Stimulated activated CD8-positive, alpha-beta memory T cell treated with anti-CD3 and anti-CD28 coated beads, Interleukin-15, amount 100 ng/mL, for 24 hours (primary cell): Measurements from ENCODE around the gene CDK12.
"Not testable (repeated sequence)": the region's sequence is repeated elsewhere in the genome, so short reads cannot be mapped to it uniquely, and the experiment has no call there.

ENCODE experiments used
- DNase-seq: peaks from one replicate; pipeline ENCODE4 v3.0.0-alpha.2; 2020; ENCODE audit warnings: low read depth

Gene CDK12

GRCh38 chr17:39461113-39461925 lies at the start of gene CDK12:
Gene CDK12 (plus strand): TSS chr17:39461486. CDS start chr17:39462072, 586 bp downstream.
- DNase-seq: peak; percentile 62

DNA sequence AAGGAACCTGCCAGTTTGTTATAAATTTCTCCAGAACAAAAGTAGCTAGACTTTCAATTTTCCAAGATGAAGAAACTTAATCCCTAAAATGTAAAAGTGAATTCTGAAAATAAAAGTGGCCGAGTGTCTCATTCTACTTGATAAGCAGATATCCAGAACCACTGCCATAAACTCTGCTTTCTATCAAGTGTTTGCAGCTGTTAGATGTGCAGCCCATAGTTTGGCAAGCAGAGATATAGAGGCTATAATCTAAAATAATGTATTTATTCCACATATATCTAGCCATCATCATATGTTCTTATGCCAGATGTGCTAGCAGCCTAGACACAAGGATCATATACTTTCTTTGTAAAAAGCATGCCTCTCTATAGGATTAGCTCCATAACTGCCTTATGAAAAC lies 45.1 kb upstream of the CDK12 start:
- DNase-seq: no peak

- DNase-seq: no peak
Observed at GRCh38 chr17:39429600-39429999, 31.7 kb upstream of the CDK12 start.

DNA sequence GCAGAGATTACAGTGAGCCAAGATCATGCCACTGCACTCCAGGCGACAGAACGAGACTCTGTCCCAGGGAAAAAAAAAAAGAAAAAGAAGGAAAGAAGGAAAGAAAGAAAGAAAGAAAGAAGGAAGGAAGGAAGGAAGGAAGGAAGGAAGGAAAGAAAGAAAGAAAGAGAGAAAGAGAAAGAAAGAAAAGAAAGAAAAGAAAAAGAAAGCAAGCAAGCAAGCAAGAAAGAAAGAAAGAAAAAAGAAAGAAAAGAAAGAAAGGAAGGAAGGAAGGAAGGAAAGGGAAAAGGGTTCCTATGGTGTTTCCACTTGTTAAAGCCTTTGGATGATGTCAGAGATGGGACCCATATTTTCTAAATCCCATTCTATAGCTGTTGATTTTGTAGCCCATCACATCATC lies 21.4 kb upstream of the CDK12 start:
- not testable (repeated sequence) for DNase-seq

DNA sequence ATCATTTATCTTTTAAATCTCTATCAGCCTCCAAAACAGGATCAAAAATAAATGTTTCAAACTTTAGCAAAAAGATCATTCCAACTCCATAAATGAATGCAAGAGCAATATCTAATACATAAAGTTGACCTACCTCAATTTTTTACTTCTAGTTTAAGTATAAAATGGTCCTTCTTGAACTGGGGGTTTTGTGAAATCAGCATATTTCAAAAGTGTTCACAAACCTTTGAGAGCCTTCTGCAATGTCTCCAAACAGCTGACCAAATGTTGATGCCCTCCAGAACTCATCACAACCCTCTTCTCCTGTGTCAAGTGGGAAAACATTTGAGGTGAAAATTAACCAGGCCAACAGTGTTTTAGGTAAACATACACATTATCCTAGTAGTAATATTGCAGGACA lies 18.0 kb upstream of the CDK12 start:
- DNase-seq: no peak

DNA sequence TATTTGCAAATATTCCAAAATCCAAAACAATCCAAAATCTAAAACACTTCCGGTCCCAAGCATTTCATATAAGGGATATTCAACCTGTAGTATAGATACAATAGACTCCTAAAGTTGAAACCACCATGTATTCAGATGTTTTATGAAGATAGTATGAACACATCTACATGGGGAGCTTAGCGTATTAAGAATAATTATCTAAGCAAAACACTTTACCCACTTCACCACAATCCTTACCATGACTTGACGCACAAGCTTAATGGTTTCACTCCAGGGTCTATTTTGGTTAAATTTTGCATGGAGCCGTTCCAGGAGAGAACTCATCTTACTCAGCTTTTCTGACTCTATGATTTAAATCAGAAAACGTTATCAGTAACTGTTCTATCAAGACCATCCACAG lies 13.7 kb upstream of the CDK12 start:
- DNase-seq: no peak

DNA sequence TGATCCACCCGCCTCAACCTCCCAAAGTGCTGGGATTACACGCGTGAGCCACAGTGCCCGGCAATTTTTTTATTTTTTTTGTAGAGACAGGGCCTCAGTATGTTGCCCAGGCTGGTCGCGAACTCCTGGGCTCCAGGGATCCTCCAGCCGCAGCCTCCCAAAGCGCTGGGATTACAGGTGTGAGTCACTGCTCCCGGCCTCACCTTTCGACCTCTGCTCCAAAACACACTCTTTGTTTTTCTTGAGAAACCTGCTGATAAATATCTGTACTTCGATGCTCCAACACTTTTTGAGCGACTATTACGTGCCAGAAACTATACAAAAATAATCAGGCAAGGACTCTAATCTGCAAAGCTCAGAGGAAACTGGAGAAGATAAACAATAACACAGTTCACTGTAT lies 11.2 kb upstream of the CDK12 start:
- no peak for DNase-seq

DNA sequence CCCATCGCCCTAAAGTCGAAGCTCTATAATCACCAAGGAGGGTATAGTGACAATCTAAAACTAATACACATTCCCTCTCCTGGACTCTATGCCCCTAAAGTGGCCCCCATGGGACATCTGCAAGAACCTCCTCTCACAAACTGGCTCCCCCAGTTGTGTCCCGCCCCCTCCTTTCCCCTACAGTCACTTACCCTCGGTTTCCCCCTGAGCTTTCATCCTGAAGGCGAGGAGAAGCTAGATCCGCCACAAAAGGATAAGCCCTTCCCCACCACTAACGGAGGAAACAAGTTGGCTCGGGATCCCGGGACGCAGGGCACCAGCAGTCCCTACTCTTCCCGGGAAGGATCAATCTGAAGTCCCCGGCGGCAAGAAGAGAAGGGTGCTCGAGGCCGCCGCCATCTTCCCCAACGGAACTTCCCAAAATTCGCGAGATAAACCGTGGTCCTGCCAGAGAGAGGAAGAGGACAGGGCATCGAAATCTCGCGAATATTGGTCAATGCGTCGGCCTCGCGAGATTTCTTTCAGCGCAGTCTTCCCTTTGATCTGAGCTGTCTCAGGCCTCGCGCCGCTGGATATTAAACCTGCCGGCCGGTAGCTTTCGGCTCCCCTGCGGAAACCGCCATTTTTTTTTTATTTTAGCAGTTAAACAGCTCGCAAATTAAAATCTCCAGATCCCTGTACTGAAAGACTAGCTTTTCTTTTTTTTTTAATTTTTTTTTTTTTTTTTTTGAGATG lies 10.3 kb upstream of the CDK12 start, which contains the start of gene MED1:
Gene MED1 (minus strand): TSS at position 417 of the 735 bp plus-strand sequence. CDS start 201 bp downstream, at position 216.
- DNase-seq: peak; percentile 58

DNA sequence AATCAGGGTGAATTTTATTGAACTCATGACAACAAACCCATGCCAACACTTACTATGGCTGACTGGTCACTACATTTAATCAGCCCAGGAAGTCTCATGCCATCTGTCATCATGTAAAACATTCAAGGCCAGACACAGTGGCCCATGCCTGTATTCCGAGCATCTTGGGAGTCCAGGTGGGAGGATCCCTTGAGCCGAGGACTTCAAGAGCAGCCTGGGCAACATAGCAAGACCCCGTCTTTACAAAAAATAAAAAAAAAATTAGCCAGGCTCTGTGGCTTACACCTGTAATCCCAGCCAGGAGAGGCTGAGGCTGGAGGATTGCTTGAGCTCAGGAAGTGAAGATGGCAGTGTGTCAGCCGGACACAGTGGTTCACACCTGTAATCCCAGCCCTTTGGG lies 5.4 kb upstream of the CDK12 start:
- no peak for DNase-seq

GRCh38 chr17:39461926-39462569 lies 762 bp downstream of the CDK12 start:
- DNase-seq: no peak

DNA sequence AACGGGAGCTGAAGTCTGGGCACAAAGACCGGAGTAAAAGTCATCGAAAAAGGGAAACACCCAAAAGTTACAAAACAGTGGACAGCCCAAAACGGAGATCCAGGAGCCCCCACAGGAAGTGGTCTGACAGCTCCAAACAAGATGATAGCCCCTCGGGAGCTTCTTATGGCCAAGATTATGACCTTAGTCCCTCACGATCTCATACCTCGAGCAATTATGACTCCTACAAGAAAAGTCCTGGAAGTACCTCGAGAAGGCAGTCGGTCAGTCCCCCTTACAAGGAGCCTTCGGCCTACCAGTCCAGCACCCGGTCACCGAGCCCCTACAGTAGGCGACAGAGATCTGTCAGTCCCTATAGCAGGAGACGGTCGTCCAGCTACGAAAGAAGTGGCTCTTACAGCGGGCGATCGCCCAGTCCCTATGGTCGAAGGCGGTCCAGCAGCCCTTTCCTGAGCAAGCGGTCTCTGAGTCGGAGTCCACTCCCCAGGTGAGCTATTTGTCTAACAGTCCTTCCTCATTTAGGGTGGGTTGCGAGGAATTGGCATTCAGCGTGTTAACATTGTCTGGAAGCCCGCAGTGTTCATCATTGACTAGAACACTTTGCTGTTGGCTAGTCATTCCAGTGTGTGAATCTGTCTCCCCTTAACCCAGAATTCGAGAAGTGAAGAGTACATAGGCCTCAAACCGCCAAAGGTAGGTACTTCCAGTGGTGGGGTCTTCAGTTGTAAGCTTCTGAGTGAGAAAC lies 1.5 kb downstream of the CDK12 start:
- no peak for DNase-seq

DNA sequence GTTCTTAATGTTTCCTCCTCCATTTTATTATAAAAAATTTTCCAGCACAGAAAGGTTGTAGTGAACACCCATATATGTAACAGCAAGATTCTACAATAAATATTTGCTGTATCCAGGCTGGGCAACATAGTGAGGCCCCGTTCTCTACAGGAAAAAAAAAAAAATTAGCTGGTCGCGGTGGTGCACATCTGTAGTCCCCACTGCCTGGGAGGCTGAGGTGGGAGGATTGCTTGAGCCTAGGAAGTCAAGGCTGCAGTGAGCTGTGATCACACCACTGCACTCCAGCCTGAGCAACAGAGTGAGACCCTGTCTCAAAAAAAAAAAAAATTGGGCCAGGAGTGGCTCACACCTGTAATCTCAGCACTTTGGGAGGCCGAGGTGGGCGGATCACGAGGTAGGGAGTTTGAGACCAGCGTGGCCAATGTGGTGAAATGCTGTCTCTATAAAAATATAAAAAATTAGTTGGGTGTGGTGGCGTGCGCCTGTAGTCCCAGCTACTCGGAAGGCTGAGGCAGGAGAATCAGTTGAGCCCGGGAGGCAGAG lies 3.4 kb downstream of the CDK12 start:
- DNase-seq: not testable (repeated sequence)

DNA sequence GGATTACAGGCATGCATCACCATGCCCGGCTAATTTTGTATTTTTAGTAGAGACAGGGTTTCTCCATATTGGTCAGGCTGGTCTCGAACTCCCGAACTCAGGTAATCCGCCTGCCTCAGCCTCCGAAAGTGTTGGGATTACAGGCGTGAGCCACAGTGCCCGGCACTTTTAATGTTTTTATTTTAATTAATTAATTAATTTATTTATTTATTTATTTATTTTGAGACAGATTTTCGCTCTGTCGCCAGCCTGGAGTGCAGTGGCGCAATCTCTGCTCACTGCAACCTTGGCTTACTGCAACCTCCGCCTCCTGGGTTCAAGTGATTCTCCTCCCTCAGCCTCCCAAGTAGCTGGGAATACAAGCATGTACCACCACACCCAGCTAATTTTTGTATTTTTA lies 7.3 kb downstream of the CDK12 start:
- not testable (repeated sequence) for DNase-seq

GRCh38 chr17:39473310-39473709 lies 12.0 kb downstream of the CDK12 start:
- no peak for DNase-seq

GRCh38 chr17:39479631-39480030 lies 18.3 kb downstream of the CDK12 start:
- DNase-seq: not testable (repeated sequence)

DNA sequence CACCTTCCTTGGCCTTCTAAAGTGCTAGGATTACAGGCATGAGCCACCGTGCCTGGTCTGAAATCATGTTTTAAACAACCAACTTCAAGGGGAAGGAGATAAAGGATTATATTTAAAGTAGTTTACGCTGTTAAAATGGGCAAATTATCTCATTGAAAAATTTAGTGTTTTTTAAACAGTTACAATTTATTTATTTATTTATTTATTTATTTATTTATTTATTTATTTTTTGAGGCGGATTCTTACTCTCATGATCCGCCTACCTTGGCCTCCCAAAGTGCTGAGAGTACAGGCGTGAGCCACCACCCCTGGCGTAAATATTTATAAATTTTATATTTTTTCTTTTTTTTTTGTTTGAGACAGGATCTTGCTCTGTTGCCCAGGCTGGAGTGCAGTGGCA lies 22.2 kb downstream of the CDK12 start:
- DNase-seq: no peak

GRCh38 chr17:39484178-39484577 lies 22.9 kb downstream of the CDK12 start:
- DNase-seq: no peak

GRCh38 chr17:39485555-39485954 lies 24.3 kb downstream of the CDK12 start:
- DNase-seq: no peak

GRCh38 chr17:39486242-39486641 lies 25.0 kb downstream of the CDK12 start:
- no peak for DNase-seq

GRCh38 chr17:39487490-39487889 lies 26.2 kb downstream of the CDK12 start:
- DNase-seq: not testable (repeated sequence)

GRCh38 chr17:39487946-39488345 lies 26.7 kb downstream of the CDK12 start:
- DNase-seq: no peak

GRCh38 chr17:39496921-39497320 lies 35.6 kb downstream of the CDK12 start:
- not testable (repeated sequence) for DNase-seq
